NCI-H446 (cell line): Measurements from ENCODE around the gene TNIK.

ENCODE experiments used
- DNase-seq, 2 experiments: peaks; one replicate each; lab custom pipeline; 2025; lab: John Stamatoyannopoulos, UW

The TNIK gene

GRCh38 chr3:171384101-171384891 is 75.9 kb downstream of the TNIK start:
- DNase-seq: no peak

DNA sequence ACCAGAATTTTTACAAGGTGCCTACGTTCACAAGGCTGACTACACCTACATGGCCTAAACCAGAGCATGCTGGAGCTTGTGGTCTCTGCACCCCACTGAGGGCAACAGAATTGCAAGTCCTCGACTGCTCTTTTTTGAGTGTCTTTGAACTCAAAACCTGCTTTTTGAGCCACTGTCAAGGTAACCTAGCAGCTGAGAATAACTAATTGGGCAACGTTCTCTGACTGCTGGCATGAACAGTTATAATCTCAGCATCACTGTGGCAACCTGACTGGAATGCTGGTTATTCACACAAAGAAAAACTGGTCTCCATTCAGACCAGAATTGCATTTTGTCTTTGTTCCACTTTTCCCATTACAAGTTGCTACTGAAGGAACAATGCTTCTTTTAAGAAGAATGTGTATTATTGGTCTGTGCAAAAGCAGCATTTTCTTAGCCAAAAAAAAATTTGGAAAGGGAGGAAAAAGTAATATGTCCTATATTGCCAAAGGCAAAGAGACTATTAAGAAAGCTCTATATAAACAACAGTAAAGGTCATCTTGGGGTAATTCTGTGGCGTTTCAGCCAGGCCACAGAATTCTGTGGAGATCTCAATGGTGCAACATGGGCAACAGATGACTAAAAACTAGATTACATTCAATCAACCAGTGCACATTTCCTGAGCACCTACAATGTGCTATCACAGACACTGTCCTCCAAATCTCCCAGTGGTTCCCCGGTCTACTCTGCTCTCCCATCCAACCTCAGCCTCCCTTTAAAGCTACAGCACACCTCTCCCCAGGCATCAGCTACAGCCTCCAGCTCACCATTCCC is 76.8 kb downstream of the TNIK start:
- peak; percentile 30 to 48 for DNase-seq

DNA sequence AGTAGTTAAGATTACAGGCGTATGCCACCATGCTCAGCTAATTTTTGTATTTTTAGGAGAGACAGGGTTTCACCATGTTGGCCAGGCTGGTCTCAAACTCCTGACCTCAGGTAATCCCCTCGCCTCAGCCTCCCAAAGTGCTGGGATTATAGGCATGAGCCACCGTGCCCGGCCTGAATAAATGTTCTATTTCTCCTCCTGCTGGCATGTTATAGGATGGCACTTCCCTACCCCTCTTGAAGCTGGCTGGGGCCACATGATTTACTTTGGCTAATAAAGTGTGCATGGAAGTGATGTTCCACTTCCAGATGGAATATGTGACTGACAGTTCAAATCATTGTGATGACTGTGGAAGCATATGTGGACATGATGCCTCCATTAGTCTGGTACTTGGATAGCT is 77.9 kb downstream of the TNIK start:
- DNase-seq: peak in 1 of 2 experiments; percentile 83

- peak; percentile 68 to 88 for DNase-seq
These were observed 79.3 kb downstream of the TNIK start for GRCh38 chr3:171380711-171381425.

- no peak for DNase-seq
These were observed 80.2 kb downstream of the TNIK start for GRCh38 chr3:171379961-171380483.

- DNase-seq: no peak
These were observed 80.9 kb downstream of the TNIK start for GRCh38 chr3:171379281-171379680.

DNA sequence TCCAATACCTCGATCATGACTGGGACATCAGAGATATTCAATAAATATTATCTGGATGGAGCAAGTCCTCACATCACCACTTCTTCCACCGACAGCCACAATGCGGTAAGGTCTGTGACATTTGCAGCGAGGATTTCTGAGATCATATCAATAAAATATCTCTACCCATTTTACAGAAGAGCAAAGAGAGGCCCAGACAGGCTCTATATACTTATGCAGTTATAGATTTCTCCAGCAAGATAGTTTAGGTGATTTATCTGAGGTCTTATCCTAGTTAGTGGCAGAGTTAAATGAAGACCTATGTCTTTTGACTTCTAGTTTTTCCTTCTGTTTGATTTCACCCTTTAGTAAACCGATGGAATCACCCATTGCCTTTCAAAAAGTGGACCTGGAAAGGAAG is 81.6 kb downstream of the TNIK start:
- no peak for DNase-seq

DNA sequence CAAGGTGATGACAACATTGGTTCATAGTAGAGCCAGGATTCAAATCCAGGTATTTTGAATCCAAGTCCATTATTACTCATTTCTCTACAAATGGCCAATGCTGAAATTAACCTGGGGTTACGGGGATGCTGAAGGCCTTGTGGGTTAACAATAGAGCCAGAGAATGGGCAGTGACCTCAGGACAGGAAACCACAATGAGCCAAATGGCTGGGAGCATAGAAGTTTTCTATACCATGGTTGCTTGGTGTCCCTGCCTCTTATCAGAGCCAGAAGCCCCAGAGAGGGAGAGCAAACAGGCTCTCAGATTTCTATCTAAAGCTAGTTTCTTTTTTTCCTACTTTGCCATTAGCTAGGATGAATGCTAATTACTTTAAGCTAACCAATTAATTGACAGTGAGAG is 82.3 kb downstream of the TNIK start:
- DNase-seq: no peak

GRCh38 chr3:171376596-171376947 is 83.6 kb downstream of the TNIK start:
- DNase-seq: no peak

DNA sequence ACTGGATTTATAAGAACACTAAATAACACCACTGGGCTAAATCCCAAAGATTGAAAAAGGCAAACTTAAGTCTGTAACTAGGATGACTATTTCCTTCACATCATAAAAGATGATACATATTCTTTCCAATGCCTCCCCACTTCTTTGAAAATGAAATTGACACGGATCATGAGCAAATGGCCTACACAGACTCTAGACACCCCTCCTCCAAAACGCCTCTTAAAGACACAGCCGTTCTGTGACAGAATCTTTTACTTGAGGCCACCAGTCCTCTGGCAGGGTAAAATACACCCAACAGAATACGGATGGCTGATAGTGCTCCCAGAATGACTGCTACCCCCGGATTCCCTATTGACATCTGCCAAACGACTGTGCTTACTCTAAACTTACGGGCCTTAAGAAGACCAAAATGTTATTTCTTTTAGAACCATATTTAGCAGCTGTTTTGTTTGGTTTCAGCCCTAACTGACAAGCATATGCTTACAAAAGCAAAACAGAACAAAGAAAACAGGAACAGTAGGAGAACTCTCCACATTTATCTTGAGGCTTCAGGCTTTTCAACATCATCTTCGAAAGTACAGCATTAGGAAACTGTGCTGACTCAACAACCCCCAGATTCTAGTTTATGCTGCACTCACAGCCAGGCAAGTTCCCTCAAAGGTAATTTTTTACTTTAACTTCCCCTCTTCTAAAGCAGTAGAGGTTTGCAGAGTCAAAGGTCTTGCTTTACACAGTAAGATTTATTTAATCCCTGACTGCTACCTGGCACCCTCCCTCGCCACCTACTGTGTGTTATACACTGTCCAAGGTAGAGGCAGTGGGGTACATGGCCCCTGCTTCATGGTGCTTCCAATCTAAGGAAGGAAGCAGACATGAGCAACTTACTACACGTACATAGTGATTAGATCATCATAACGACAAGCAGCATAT is 84.3 kb downstream of the TNIK start:
- DNase-seq: no peak

GRCh38 chr3:171374661-171375285 is 85.4 kb downstream of the TNIK start:
- no peak for DNase-seq

DNA sequence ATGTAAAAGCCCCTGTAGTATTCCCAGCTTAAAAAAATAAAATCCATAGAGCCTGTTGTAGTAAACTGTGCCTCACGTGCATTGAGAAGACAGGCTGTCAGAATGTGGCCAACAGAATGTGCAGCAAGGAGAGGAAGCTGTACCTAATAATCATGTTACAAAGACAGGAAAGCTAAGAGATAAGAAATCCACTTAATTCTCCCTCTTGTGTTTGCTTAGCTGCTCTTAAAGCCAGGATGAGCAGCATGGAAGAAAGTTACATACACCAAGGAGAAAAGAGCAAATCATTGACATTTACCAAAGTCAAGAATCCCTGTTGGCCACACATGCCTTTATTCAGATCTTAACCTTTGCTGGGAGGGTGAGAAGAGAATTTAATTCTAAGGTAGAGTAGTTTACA is 85.9 kb downstream of the TNIK start:
- no peak for DNase-seq

GRCh38 chr3:171373711-171374110 is 86.5 kb downstream of the TNIK start:
- DNase-seq: peak in 1 of 2 experiments; percentile 48

DNA sequence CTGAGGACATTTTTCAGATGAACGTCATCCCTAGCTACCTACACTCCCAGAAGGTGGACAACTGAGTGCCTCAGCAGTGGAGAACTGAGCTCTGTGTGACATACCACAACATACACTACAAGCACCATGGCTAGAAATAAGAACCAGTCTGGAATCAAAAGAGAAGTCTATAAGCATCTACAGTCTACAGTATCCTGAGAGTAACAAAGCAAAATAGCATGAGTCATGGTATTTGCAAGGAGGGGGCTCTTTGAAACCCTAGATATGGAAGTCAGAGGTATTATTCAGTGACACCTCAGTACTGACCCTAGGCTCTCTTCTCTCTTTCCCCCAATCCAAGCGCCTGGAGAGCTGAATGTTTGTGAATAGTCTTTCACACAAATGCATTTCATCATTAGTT is 87.5 kb downstream of the TNIK start:
- no peak for DNase-seq

DNA sequence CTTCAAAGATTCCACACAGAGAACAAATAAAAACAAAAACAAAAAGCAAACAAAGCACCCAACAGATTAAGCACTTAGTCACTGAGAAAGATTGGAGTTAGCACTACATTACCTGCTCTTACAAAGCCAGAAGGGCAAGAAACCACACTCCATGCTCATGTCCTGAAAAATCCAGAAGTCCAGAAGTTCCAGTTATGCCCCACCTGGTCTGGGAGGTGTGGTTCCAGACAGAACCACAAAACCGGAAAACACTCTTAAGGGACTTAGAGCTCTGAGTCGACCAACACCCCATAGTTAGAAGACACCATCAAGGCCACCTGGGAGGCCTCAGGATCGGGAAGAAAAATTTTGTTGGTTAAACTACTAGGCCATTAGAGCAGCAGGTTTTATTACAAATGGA is 88.9 kb downstream of the TNIK start:
- no peak for DNase-seq

DNA sequence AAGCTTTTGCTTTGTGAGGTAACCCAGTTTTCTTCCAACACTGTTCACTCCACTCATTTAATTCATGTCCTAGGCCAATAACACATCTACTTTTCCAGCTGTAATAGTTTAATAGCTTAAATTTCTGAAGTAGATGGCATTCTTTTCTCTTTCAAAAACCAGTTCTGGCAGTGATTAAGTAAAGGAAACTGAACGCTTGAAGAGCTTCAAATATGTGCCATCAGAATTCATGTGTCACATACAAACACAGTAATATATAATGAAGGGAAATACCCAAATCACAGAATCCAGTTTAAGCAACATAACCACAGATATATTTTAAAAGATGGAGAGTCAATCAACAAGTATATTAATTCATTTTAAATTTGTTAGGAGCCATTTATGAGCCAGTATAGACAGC is 91.0 kb downstream of the TNIK start:
- no peak for DNase-seq

DNA sequence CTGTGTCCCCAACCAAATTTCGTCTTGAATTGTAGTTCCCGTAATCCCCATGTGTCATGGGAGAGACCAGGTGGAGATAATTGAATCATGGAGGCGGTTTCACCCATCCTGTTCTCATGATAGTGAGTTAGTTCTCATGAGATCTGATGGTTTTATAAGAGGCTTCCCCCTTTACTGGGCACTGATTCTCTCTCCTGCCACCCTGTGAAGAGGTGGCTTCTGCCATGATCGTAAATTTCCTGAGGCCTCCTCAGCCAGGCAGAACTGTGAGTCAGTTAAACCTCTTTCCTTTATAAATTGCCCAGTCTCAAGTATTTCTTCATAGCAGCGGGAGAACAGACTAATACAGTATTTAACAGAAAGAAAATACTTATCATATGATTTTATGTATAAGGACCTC is 93.5 kb downstream of the TNIK start:
- peak in 1 of 2 experiments; percentile 68 for DNase-seq

- no peak for DNase-seq
These were observed 94.2 kb downstream of the TNIK start for GRCh38 chr3:171366043-171366442.

- DNase-seq: peak; percentile 81 to 94
These were observed 94.7 kb downstream of the TNIK start for GRCh38 chr3:171365489-171365888.

- no peak for DNase-seq
These were observed 95.7 kb downstream of the TNIK start for GRCh38 chr3:171364500-171364899.

DNA sequence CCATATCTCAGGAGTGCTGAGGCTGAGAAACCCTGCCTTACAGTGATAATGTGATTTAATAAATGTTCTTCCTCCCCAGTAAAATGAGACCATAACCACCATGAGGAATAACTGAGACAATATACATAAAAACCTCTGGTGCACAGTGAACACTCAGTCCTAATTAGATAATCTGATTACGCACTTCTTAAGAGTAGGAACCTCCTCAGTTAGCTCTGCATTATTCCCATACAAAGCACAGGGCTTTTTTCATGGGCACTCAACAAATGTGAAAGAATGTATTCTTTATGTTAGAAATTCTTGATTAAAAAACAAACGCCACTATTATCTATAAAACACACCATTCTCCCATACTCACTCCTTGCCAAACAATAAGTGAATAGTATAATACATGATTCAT is 97.0 kb downstream of the TNIK start:
- DNase-seq: no peak
